Stimulated activated CD8-positive, alpha-beta memory T cell treated with anti-CD3 and anti-CD28 coated beads, Interleukin-15, amount 100 ng/mL, for 1 hour (primary cell): ENCODE data around the gene PTPN9.
"Not testable (repeated sequence)": the region's sequence is repeated elsewhere in the genome, so short reads cannot be mapped to it uniquely, and the experiment has no call there.

Experiments
- DNase-seq: peaks from one replicate; pipeline ENCODE4 v3.0.0-alpha.2; 2020; ENCODE audit warnings: low read depth

PTPN9 gene

GRCh38 chr15:75582943-75583342, 3.8 kb upstream of the PTPN9 start:
- DNase-seq: not testable (repeated sequence)

GRCh38 chr15:75578173-75578947, 755 bp downstream of the PTPN9 start:
- DNase-seq: no peak

DNA sequence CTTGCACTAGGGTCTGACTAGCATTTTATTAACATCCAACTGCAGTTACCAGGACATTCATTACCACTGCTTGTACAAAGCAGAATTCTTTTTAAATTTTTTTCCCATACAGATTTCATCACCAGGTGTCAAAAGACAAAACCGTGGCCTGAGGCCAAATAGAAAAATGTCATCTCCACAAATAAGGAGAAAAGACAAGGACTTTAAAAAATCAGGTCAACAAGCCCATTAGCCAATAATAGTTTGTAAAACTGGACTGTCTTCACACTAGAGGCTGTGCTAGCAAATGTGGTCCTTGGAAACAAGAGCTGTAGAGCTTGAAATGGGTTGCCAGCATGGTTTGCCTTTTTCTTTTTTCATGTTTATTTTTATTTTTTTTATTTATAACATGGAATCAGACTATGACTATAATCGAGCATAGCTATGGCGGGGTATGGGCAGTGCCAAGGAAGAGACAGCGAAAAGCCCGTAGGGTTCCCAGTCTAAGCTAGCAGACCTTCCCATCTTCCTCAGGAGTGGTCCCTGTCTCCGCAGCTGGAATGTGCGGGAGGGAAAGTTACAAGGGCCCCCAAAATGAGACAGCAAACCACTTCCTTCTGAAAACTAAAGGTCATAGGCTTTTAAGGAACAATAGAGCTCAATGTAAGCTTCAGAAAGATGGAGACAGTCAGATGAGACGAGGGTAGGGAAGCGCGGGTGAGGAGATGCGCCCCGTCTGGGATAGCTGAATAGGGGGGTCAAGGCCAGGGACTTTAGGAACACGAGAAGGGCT, 1.5 kb downstream of the PTPN9 start:
- no peak for DNase-seq

DNA sequence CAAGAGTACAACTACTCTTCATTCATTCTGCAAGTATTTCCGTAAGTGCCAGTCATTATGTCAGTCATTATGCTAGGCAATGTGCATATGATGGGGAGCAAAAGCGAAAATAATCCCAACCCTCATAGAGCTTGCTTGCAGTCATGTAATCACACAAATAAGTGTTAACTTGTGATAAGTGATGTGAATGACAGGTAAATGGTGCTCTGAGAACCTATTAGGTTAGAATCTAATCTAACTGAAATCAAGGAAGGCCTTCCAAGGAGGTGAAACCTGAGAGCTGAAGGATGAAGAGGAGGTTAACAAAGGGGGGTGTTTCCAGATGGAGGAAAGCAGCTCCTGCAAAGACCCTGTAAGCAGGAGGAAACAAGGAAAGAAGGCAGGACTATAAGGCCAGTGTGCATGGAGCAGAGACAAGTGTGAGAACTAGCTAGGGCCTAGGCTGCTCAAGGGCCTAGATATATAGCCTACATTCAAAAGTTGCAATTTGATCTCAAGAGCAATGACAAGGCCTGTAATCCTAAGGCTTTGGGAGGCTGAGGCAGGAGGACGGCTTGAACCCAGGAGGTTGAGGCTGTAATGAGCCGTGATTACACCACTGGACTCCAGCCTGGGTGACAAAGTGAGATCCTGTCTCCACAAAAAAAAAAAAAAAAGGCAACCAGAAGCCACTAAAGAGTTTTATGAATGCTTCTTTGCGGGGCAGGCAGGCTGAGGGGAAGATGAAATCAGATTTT, 5.3 kb downstream of the PTPN9 start:
- no peak for DNase-seq

DNA sequence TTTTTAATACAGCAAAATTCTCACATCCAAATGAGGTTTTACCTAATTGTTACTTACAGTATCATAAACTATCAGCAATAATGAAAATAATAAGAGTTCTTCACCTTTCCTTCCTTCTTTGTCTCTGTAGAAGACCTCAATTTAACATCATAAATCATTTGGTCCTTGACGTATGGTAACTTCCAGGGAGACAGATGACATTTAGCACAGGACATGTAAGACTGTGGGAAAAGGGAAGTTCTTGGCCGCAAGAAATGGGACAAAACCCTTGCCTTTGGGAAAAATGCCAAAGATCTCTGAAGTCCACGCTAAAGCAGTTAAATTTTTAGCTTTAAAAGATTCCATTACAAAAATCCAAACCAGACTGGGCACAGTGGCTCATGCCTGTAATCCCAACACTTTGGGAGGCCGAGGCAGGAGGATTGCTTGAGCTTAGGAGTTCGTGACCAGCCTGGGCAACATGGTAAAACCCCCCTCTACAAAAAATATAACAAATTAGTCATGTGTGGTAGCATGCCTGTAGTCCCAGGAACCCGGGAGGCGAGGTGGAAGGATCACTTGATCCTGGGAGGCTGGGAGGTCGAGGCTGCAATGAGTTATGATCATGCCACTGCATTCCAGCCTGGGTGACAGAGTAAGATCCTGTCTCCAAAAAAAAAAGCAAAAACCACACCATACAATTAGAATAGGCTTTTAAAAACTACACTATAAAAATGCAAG, 8.8 kb downstream of the PTPN9 start:
- no peak for DNase-seq

- no peak for DNase-seq
Measured at GRCh38 chr15:75565062-75565970, 13.8 kb downstream of the PTPN9 start.

DNA sequence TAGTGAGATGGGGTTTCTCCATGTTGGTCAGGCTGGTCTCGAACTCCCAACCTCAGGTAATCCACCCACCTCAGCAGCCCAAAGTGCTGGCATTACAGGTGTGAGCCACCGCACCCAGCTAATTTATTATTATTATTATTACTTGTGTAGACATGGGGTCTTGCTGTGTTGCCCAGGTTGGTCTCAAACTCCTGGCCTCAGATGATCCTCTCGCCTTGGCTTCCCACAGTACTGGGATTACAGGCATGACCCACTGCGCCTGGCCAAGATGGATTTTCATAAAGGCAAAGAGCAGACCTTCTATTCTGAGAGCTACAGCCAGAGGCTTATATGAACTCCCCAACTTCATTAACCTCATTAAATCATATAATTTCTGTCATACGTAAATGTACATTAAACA, 17.2 kb downstream of the PTPN9 start:
- no peak for DNase-seq

GRCh38 chr15:75559360-75559759, 19.8 kb downstream of the PTPN9 start:
- DNase-seq: not testable (repeated sequence)

GRCh38 chr15:75558955-75559354, 20.2 kb downstream of the PTPN9 start:
- not testable (repeated sequence) for DNase-seq

DNA sequence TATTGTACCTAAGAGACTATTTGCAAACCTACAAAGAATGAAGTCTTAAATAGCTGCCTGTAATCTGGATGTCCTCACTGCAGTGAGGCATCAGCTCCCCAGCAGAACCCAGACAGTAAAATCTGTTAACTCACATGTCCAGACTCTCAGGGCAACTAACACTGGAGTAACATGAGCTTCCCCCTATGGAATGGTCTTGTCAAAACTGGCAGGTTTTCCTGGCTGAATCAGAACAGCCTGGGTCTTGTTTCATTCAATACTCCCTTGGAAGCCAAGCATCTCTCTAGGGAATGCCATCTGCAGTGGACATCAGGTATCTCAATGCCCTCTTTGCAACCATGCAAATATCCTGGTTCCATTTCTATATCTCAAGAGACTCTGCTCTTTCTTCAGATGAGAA, 24.4 kb downstream of the PTPN9 start:
- DNase-seq: no peak

DNA sequence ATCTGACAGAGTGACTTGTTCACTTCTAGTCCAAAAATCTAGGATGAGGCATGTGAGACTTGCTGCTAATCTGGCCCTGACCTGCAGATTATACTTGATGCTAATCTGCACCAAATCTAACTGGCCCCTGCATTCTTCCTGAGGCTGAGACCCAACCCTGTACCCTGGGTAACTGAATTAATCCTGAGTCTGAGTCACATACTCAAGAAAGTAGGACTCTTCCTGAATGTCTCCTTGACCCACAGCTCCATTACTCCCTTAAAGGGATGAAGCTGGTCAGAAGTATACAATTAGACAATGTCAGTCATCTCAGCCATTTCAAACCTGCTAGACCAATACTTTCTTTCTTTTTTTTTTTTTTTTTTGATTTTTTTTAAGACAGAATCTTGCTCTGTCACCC, 25.5 kb downstream of the PTPN9 start:
- no peak for DNase-seq

- no peak for DNase-seq
Measured at GRCh38 chr15:75551091-75551490, 28.0 kb downstream of the PTPN9 start.

DNA sequence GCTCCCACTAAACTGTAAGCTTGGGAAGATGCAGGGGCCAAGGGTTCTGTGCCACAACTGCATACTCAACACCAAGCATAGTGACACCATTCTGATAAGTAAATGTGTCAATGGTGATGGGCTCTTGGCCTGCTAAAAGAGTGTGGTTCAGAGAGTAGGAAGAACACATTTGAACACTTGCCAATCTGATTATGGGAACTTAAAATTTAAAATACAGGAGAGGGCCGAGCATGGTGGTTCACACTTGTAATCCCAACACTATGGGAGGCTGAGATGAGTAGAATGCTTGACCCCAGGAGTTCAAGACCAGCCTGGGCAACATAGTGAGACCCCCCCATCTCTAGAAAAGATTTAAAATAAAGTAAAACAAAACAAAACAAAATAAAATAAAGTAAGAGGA, 34.1 kb downstream of the PTPN9 start:
- DNase-seq: no peak

DNA sequence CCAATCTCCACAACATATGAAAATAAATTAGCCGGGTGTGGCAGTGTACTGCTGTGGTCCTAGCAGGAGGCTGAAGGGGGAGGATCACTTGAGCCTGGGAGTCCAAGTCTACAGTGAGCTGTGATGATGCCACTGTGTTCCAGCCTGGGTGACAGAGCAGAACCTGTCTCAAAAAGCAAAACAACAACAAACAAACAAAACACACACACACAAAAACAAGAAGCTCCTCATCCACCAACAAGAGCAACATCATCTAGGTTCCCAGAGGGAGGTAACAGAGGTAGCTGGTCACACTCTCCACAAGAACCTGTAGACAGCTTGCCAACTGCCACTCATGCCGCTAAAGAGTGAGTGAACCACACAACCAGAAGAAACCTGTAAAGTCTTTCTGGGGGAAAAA, 34.8 kb downstream of the PTPN9 start:
- no peak for DNase-seq

DNA sequence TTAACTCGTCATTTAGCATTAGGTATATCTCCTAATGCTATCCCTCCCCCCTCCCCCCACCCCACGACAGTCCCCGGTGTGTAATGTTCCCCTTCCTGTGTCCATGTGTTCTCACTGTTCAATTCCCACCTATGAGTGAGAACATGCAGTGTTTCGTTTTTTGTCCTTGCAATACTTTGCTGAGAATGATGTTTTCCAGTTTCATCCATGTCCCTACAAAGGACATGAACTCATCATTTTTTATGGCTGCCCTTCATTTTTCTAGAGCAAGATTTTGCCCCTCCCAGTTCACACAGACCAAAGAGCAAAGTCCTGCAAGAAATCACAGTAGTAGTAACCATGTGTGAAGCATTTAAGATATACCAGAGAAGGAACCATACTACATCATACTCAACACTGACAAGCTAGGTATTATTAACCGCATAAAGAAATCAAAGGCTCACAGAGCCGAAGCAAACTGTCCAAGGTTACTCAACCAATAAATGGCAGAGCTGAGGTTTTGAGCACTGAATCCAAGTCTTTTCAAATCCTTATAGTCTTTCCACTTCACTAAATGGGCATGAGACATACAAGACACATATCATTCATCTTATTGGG, 36.1 kb downstream of the PTPN9 start:
- DNase-seq: not testable (repeated sequence)

GRCh38 chr15:75542386-75542797, 36.7 kb downstream of the PTPN9 start:
- DNase-seq: no peak

- no peak for DNase-seq
Measured at GRCh38 chr15:75538376-75538775, 40.7 kb downstream of the PTPN9 start.

- no peak for DNase-seq
Measured at GRCh38 chr15:75533945-75534344, 45.2 kb downstream of the PTPN9 start.

DNA sequence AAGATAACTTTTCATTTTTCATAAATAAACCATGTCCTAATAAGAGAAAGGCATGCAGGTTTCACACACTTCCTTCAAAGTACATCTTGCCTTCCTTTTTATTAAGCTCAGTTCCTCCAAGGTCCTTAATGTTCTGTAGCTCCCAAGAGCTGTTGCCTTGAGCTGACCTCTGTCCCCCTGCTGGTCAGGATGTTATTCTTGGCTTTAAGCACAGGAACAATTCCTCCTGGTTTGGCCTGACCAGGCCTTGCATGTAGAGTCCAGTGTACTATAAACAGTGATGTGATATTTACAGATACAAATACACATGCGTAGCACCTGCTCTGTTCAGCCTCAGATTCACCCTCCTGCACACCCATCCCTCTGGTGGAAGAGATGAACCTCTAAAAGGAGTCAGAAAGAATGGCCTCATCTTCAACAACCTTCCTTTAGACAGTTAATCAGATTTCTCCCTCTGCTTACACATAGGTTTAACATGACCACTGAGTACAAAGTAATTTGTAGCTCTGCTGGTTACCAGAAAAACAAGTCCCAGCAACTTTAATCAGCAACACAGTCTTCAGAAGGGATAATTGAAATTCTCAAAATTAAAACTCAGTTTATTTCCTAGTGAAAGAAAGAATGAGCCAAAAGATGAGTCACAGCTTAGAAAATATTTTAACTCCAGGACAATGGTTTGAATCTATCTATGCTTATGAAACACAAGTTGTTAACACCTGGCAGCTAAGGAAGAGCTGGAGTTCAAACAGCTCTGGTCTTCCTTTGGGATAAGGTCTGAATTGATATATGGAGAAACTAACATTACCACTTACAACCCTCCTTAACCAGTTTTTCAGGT, 46.5 kb downstream of the PTPN9 start:
- DNase-seq: no peak

GRCh38 chr15:75531041-75531450, 48.1 kb downstream of the PTPN9 start:
- DNase-seq: no peak
